Activated naive CD4-positive, alpha-beta T cell treated with anti-CD3 and anti-CD28 coated beads, Interleukin-2, amount 10 ng/mL, durations not matched to agents 7 days and 5 days (primary cell): ENCODE data around the gene GPN2.

Experiments
- CTCF ChIA-PET: fragments of 350-600 bp; sonication (Branson Sonifier 250); formaldehyde crosslinking; loops from one replicate; lab custom pipeline; 2021; ENCODE audit warnings: antibody characterized with exemption; lab: Charles Lee
- DNase-seq: peaks from one replicate; pipeline ENCODE4 v3.0.0-alpha.2; 2020
- H3K27ac Mint-ChIP-seq: one replicate; pipeline ENCODE4 v1.8.0; 2021; ENCODE audit warnings: mild to moderate bottlenecking, moderate library complexity, mixed read lengths
- H3K27me3 Mint-ChIP-seq: one replicate; pipeline ENCODE4 v1.8.0; 2021; ENCODE audit warnings: mild to moderate bottlenecking, mixed read lengths
- H3K36me3 Mint-ChIP-seq: one replicate; pipeline ENCODE4 v1.8.0; 2021; ENCODE audit warnings: mixed read lengths
- H3K4me1 Mint-ChIP-seq: one replicate; pipeline ENCODE4 v1.8.0; 2021; ENCODE audit warnings: mixed read lengths
- H3K4me3 Mint-ChIP-seq: one replicate; pipeline ENCODE4 v1.8.0; 2021; ENCODE audit warnings: mild to moderate bottlenecking, moderate library complexity, mixed read lengths
- H3K9me3 Mint-ChIP-seq: one replicate; pipeline ENCODE4 v1.8.0; 2021; ENCODE audit warnings: mixed read lengths

GPN2 gene

GRCh38 chr1:26827663-26828062 lies 62.4 kb downstream of the GPN2 start:
- Mint-ChIP-seq H3K36me3 (peaks cover 47% of the 10 kb centered on the region), H3K4me1 (peaks cover 69% of the 10 kb centered on the region), H3K4me3 (peak overlapping the region; percentile 97), H3K27ac (peak overlapping the region; percentile 89), H3K9me3 (no peaks in the 10 kb centered on the region), H3K27me3 (no peaks in the 10 kb centered on the region)
- DNase-seq = no peak
- CTCF ChIA-PET = interaction anchor here (1.2 to 1.7 kb wide), 2 partner anchors 17 to 18 kb away, joined by 4 to 5 read pairs; no protein-coding TSS in a partner anchor

GRCh38 chr1:26827106-26827604 lies 62.9 kb downstream of the GPN2 start:
- CTCF ChIA-PET = no interaction called here
- H3K27ac Mint-ChIP-seq = peak overlapping the region; percentile 89
- H3K4me1 Mint-ChIP-seq = peaks cover 64% of the 10 kb centered on the region
- H3K27me3 Mint-ChIP-seq = no peaks in the 10 kb centered on the region
- no peaks in the 10 kb centered on the region for H3K9me3 Mint-ChIP-seq
- no peak for DNase-seq
- peak overlapping the region; percentile 97 for H3K4me3 Mint-ChIP-seq
- peaks cover 42% of the 10 kb centered on the region for H3K36me3 Mint-ChIP-seq

GRCh38 chr1:26826261-26827105 lies 63.6 kb downstream of the GPN2 start, which contains the start of gene ZDHHC18:
ZDHHC18 (plus strand) TSS chr1:26826688; CDS start chr1:26826805, 117 bp downstream.
- peak; percentile 75 for DNase-seq

More at GRCh38 chr1:26826261-26827105, 63.6 kb downstream of the GPN2 start, which contains the start of gene ZDHHC18:
- Mint-ChIP-seq H3K27ac (peak within 1 kb of the TSS; percentile 93), H3K9me3 (no peaks in the 10 kb centered on the region), H3K4me1 (peaks cover 60% of the 10 kb centered on the region), H3K36me3 (peaks cover 37% of the 10 kb centered on the region), H3K4me3 (peak within 1 kb of the TSS; percentile 97), H3K27me3 (no peaks in the 10 kb centered on the region)
- CTCF ChIA-PET = interaction anchor here (1.7 kb wide), 2 partner anchors 24 to 37 kb away, joined by 5 read pairs; no protein-coding TSS in a partner anchor
